GM18870 (cell line): Measurements from ENCODE around the gene LIPT2.
A peak's percentile ranks its signal among the peaks of the same experiment; 100 is the strongest.
"Not testable (repeated sequence)": the region's sequence is repeated elsewhere in the genome, so short reads cannot be mapped to it uniquely, and the experiment has no call there.

Source experiments
- ATAC-seq: cut with Tn5 transposase; IDR thresholded peaks from one replicate; pipeline ENCODE4 v1.9.1; 2021; ENCODE audit warnings: moderate library complexity; ENCODE audit not compliant: unreplicated experiment

The LIPT2 gene

DNA sequence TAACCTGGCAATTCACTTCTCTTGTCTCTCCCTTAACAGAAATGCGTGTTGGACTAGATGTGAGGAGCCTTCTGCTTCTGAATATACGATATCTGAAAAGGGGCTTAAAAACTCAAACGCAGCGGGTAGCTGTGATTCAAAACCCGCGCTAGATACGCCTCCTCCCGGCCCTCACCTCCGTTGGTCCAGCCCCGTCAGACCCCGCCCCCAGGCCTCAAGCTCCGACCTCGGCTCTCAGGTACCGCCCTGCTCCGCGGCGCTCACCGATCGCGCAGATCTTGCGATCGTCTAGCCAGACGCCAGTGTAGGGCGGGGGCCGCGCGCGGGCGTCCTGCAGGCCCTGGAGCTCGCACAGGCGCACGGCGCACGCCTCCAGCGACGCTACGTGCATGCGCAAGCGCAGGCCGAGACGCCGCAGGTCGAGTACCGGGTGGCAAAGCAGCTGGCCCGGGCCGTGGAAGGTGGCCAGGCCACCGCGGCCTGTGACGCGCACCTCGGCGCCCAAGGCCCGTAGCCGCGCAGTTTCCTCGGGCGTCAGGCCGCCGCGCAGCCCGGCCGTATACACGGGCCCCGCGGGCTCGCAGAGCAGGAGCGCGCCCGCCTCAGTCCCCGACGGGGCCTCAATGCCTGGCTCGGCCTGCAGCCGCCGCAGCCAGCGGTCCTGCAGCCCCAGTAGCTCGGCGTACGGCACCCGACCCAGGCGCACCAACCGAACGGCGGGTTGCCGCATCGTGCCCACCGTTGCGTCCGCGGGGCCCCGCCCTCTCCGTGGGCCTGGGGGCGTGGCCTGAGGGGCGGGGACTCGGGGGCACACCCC lies at the start of gene LIPT2:
Gene LIPT2 (minus strand): TSS at position 751 of the 817 bp plus-strand sequence. CDS start 21 bp downstream, at position 730.
- ATAC-seq = peak; percentile 70

GRCh38 chr11:74541466-74541865 lies 47.9 kb upstream of the LIPT2 start:
- ATAC-seq = no peak

GRCh38 chr11:74540270-74540669 lies 46.7 kb upstream of the LIPT2 start:
- no peak for ATAC-seq

GRCh38 chr11:74538680-74539079 lies 45.2 kb upstream of the LIPT2 start:
- ATAC-seq = no peak

- no peak for ATAC-seq
These were observed 42.0 kb upstream of the LIPT2 start for GRCh38 chr11:74535371-74536160.

GRCh38 chr11:74534946-74535275 lies 41.4 kb upstream of the LIPT2 start:
- not testable (repeated sequence) for ATAC-seq

- ATAC-seq = no peak
These were observed 40.9 kb upstream of the LIPT2 start for GRCh38 chr11:74534216-74534945.

- ATAC-seq = no peak
These were observed 39.9 kb upstream of the LIPT2 start for GRCh38 chr11:74533421-74533820.

DNA sequence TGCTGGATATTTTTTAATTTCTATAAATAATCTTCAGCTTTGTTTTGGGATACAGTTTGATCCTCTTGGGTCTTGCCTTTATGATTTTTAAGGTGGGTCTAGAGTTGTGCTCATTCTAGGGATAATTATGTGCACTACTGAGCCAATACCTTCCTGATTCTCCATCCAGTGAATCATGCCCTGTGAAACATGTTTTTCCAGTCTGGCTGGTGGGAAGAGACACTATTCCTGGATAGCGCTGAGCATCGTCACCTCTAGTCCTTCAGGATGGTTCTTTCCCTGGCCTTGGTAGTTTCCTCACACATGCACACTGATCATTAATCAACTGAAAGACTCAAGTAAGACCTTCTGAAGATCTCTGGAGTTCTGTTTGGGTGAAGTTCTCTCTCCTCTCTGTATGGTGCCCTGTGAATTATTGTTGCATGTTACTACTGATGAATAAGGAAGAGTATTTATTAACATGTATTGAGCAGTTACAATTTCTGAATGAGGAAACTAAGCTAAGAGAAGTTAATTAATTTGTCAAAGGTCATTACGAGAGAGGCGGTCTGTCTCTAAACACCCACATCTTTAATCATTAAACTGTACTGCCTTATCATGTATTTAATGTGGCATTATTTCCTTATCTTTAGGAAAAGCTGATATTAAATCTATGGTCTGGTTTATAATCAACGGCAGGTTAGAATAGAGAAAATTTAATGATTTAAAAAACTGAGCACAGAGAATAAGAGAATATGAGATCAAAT lies 39.1 kb upstream of the LIPT2 start:
- ATAC-seq = no peak

GRCh38 chr11:74524978-74525377 lies 31.5 kb upstream of the LIPT2 start:
- no peak for ATAC-seq

GRCh38 chr11:74524501-74524900 lies 31.0 kb upstream of the LIPT2 start:
- ATAC-seq = no peak

DNA sequence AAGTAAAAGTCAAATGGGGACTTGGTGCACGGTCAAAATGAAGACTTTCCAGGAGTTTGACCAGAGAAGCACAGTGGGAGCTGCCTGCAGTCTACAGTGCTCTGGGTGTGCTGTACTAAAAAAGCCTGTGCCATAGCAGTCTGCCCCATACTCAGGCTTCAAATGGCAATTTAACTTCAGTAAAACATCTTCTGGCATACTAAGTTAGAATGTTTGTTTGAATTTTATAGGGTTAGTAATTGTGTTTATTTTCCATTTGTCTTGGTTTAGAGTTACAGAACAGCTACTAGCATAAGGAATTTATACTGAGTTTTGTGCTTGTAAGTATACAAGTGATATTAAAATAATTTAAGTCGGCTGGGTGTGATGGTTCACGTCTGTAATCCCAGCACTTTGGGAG lies 29.3 kb upstream of the LIPT2 start:
- ATAC-seq = no peak

DNA sequence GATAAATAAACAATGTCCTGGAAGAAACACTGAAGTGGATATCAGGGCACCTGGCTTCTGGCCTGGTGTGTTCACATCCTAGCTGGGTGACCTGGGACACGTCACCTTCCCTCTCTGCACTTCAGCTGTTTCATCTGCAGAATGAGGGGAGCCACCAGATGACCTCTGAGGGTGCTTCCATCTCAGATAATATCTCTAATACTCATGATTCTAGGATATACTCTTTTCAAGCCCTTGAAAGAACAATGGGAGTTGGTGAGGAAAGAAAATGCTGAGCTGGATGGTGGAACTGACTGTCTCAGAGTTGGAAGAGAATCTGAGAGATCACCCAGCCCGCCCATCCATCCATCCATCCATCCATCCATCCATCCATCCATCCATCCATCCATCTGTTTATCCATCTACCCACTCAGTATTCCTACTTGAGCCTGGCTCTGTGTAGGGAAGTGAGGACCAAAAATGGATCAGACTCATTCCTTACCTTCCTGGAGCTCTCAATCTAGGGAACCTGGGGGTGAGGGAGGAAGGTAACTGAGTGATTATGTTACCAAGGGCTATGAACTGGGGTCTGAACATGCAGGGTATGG lies 28.2 kb upstream of the LIPT2 start:
- ATAC-seq = no peak

- no peak for ATAC-seq
These were observed 27.6 kb upstream of the LIPT2 start for GRCh38 chr11:74520927-74521665.

DNA sequence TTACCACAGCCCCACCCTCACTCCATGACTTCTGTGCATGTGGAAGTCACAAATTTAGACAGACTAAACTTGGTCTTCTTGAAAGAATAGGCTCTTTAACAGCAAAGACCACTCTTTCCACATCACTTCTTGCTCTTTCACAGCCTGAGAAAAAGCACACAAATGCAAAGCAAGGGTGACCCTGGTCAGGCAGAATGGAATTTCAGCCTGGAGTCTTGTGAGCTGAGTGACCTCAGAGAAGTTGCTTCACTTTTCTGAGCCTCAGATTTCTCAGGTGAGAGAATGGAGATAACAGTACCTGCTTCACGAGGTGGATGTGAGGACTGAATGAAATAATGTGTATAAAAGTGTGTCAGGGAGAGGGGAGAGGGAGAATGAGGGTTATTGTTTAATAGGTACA lies 26.8 kb upstream of the LIPT2 start:
- ATAC-seq = no peak

GRCh38 chr11:74519710-74520109 lies 26.2 kb upstream of the LIPT2 start:
- ATAC-seq = no peak

GRCh38 chr11:74517592-74517991 lies 24.1 kb upstream of the LIPT2 start:
- not testable (repeated sequence) for ATAC-seq

DNA sequence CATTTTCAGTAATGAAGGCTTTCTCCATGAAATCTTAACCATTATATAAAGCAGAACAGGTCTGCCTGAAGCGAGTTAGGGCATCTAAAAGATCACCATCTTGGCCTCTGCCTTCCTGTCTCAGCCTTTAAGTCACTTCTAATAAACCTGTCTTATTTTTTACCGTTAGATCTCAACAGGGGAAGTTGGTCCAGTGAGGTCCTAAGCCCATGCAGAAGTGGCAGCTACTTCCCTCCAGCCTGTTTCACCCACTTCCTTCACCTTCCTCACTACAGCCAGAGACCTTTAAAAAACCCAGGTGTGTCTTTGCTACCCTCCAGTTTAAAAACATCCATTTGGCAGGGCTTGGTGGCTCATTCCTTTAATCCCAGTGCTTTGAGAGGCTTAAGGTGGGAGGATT lies 14.1 kb upstream of the LIPT2 start:
- no peak for ATAC-seq

- ATAC-seq = no peak
These were observed 13.3 kb upstream of the LIPT2 start for GRCh38 chr11:74506823-74507222.

DNA sequence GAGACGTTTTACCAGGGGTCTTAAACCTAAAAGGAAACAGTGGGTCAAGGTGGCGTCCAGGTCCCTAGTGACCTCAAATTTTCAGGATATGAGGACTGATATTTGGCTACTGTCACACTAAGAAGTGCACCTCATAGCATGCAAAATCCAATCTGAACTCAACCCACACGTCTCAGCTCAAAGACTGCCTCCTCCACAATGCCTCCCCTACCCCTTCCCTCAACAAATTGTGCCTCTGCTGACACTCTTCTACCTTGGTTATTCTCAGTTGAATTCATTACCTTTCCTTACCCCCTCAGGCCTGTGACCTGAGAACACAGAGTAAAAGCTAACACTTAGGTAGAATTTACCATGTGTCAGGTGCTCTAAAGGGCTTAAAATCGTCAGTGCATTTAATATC lies 12.4 kb upstream of the LIPT2 start:
- ATAC-seq = no peak
